Activated CD4-positive, alpha-beta T cell treated with anti-CD3 and anti-CD28 coated beads, Interleukin-2, amount 50 U/mL, for 1 hour (primary cell): ENCODE results near the gene PLPPR3.
"Not testable (repeated sequence)": the region's sequence is repeated elsewhere in the genome, so short reads cannot be mapped to it uniquely, and the experiment has no call there.

Experiments used
- DNase-seq: peaks from one replicate; pipeline ENCODE4 v3.0.0-alpha.2; 2020

Gene PLPPR3

GRCh38 chr19:853014-853585, 31.3 kb upstream of the PLPPR3 start:
- DNase-seq = no peak

- DNase-seq = no peak
These were observed 30.6 kb upstream of the PLPPR3 start, which contains the start of gene ELANE for GRCh38 chr19:852136-853013. ELANE (plus strand) TSS chr19:852303; CDS start chr19:852329, 26 bp downstream.

- DNase-seq = no peak
These were observed 29.2 kb upstream of the PLPPR3 start for GRCh38 chr19:850979-851335.

GRCh38 chr19:850221-850978, 28.6 kb upstream of the PLPPR3 start:
- DNase-seq = no peak

GRCh38 chr19:849195-849594, 27.4 kb upstream of the PLPPR3 start:
- DNase-seq = not testable (repeated sequence)

- DNase-seq = no peak
These were observed 26.7 kb upstream of the PLPPR3 start for GRCh38 chr19:848386-848921.

- DNase-seq = no peak
These were observed 24.2 kb upstream of the PLPPR3 start for GRCh38 chr19:845707-846521.

- no peak for DNase-seq
These were observed 22.8 kb upstream of the PLPPR3 start for GRCh38 chr19:844546-844971.

- no peak for DNase-seq
These were observed 22.2 kb upstream of the PLPPR3 start for GRCh38 chr19:843836-844545.

GRCh38 chr19:843180-843835, 21.6 kb upstream of the PLPPR3 start:
- no peak for DNase-seq

- DNase-seq = not testable (repeated sequence)
These were observed 21.0 kb upstream of the PLPPR3 start for GRCh38 chr19:842802-843179.

- no peak for DNase-seq
These were observed 18.9 kb upstream of the PLPPR3 start, which contains the start of gene PRTN3 for GRCh38 chr19:840519-841206. PRTN3 (plus strand) TSS chr19:840999; CDS start chr19:841009, 10 bp downstream.

GRCh38 chr19:835210-835810, 13.6 kb upstream of the PLPPR3 start:
- no peak for DNase-seq

- no peak for DNase-seq
These were observed 12.5 kb upstream of the PLPPR3 start for GRCh38 chr19:834216-834615.

GRCh38 chr19:831407-832369, 9.9 kb upstream of the PLPPR3 start:
- DNase-seq = no peak

GRCh38 chr19:829129-829758, 7.5 kb upstream of the PLPPR3 start:
- no peak for DNase-seq

GRCh38 chr19:827710-828321, 6.1 kb upstream of the PLPPR3 start, which contains the start of gene AZU1:
AZU1 (plus strand) TSS chr19:827837; CDS start chr19:827847, 10 bp downstream.
- no peak for DNase-seq

GRCh38 chr19:827314-827709, 5.6 kb upstream of the PLPPR3 start:
- no peak for DNase-seq
